ENCODE measurements around the gene CSTPP1. TPM values are rescaled to one million over a fixed set of nuclear protein-coding genes. Genes with fewer than 3 reads are reported as not detected.

The CSTPP1 gene
- total RNA-seq, 3 donors from 2014 or later, result 13.4 to 43.6 (median 30.5) TPM

DNA sequence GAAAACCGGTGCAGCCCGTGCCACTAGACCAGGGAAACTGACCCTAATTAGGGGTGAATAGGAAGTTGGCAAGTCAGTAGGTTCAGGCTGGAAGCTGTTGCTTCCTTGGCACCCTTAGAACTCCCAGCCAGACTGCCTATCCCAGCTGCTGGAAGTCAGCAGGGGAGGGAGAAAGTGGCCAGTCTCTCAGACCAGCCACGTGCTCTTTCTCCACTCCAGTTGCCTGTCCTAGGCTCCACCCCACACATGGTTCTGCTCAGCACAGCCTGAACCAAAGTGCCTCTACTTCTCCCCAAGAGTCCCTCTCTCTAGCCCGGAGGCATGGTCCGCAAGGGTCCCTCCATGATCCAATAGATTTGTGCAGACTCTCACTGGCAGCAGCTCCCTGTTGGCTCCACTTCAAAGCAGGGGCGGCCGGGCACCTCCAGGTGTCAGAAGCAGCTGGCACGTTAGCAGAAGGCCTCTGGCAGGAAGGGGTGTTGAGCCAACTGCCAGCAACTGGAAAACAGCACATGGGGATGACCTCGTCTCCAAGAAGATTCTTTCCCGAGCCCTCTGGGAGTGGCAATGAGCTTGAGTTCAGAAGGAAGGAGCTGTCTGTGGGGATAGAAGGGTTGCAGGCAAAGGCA, 212.5 kb downstream of the CSTPP1 start:
- H3K36me3 ChIP-seq, result no peaks in the 10 kb centered on the region
- intact Hi-C loops (cut with DNase I; ENCODE audit: low total_unique reads), result no loop called here
- H3K4me3 ChIP-seq, result no peak overlapping the region
- H3K27ac ChIP-seq, result peak overlapping the region; percentile 30 to 48
- peaks cover 0 to 7% of the 10 kb centered on the region in 2 donors for H3K4me1 ChIP-seq
- DNase-seq (ENCODE audit: low spot score in 2 of 2), result no peak
- H3K27me3 ChIP-seq, result no peaks in the 10 kb centered on the region
- H3K9me3 ChIP-seq, result no peaks in the 10 kb centered on the region
- TF ChIP-seq, protein P1, sequence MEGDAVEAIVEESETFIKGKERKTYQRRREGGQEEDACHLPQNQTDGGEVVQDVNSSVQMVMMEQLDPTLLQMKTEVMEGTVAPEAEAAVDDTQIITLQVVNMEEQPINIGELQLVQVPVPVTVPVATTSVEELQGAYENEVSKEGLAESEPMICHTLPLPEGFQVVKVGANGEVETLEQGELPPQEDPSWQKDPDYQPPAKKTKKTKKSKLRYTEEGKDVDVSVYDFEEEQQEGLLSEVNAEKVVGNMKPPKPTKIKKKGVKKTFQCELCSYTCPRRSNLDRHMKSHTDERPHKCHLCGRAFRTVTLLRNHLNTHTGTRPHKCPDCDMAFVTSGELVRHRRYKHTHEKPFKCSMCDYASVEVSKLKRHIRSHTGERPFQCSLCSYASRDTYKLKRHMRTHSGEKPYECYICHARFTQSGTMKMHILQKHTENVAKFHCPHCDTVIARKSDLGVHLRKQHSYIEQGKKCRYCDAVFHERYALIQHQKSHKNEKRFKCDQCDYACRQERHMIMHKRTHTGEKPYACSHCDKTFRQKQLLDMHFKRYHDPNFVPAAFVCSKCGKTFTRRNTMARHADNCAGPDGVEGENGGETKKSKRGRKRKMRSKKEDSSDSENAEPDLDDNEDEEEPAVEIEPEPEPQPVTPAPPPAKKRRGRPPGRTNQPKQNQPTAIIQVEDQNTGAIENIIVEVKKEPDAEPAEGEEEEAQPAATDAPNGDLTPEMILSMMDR (IDR thresholded peaks at IDR 0.05), result no peak
- no peak for TF ChIP-seq POLR2A (IDR thresholded peaks at IDR 0.05)
- no peak for TF ChIP-seq POLR2AphosphoS5 (IDR thresholded peaks at IDR 0.05)

DNA sequence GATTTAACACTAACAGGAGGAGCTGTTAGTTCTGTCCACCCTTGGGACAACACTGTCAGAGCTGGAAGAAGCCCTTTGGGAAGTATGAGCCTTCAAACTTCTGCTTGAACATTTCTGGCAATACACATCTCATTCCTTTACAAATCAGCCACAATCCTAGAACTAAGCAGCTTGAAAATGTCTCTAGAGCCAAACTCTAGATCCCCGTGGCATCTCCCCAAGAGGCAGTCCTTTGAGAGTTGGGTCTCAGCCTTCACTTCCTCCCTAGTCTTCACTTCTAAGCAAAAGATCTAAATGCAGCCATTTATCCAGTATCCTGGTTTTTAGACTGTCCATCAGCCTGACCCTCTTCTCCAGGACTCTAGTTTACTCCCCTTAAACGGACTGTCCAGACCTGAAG, 213.2 kb downstream of the CSTPP1 start:
- H3K9me3 ChIP-seq, result no peaks in the 10 kb centered on the region
- intact Hi-C loops (cut with DNase I; ENCODE audit: low total_unique reads), result loop anchor here (5.0 kb wide), 1 partner anchor 257 kb away; no protein-coding TSS in a partner anchor
- H3K27ac ChIP-seq, result peak overlapping the region in 1 of 2 donors; percentile 48
- peaks cover 0 to 7% of the 10 kb centered on the region in 2 donors for H3K4me1 ChIP-seq
- no peaks in the 10 kb centered on the region for H3K36me3 ChIP-seq
- H3K27me3 ChIP-seq, result no peaks in the 10 kb centered on the region
- TF ChIP-seq, protein P1 (IDR thresholded peaks at IDR 0.05), result no peak
- TF ChIP-seq POLR2AphosphoS5 (IDR thresholded peaks at IDR 0.05), result no peak
- TF ChIP-seq POLR2A (IDR thresholded peaks at IDR 0.05), result no peak
- no peak overlapping the region for H3K4me3 ChIP-seq
- DNase-seq (ENCODE audit: low spot score in 2 of 2), result no peak

DNA sequence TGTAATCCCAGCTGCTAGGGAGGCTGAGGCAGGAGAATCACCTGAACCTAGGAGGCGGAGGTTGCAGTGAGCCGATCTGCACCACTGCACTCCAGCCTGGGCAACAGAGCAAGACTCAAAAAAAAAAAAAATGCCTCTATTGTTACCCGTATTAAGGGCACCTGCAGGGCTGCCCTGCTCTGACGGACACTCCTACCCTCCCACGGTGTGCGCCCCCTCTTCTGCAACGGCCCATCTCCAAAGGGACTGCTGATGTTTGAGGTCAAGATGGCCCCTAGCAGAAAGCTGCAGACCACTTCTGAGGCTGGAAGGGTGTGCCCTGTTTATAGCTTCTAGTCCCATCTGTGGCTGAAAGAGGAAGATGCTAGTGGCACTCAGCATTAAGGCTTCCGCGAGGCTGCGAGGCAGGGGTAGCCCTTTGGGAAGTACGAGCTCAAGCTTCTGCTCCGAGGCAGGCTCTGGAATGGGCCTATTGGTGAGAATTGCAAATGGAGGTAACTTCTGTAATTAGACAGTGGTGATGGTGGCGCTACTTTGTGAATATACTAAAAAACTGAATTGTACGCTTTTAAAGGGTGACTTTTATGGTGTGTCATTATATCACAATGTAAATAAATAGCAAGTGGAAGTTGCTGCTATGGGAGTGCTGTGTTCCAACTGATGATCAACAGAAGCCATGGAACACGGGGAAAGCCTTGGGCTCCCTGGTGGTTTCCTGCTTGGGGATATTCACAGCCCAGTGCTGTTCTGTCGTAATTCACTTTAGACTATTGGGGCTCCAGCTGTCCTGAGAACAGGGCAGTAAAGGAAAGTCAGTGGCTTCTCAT, 215.8 kb downstream of the CSTPP1 start:
- Histone ChIP-seq H3K27me3 (no peaks in the 10 kb centered on the region), H3K36me3 (no peaks in the 10 kb centered on the region), H3K4me3 (no peak overlapping the region), H3K4me1 (peaks cover 0 to 7% of the 10 kb centered on the region in 2 donors), H3K9me3 (no peaks in the 10 kb centered on the region), H3K27ac (no peak overlapping the region)
- no peak for DNase-seq (ENCODE audit: low spot score in 2 of 2)
- intact Hi-C loops (cut with DNase I; ENCODE audit: low total_unique reads), result loop anchor here (5.0 kb wide), 1 partner anchor 260 kb away; no protein-coding TSS in a partner anchor
- TF ChIP-seq, protein P1 (IDR thresholded peaks at IDR 0.05), result no peak
- no peak for TF ChIP-seq POLR2AphosphoS5 (IDR thresholded peaks at IDR 0.05)
- TF ChIP-seq POLR2A (IDR thresholded peaks at IDR 0.05), result no peak

DNA sequence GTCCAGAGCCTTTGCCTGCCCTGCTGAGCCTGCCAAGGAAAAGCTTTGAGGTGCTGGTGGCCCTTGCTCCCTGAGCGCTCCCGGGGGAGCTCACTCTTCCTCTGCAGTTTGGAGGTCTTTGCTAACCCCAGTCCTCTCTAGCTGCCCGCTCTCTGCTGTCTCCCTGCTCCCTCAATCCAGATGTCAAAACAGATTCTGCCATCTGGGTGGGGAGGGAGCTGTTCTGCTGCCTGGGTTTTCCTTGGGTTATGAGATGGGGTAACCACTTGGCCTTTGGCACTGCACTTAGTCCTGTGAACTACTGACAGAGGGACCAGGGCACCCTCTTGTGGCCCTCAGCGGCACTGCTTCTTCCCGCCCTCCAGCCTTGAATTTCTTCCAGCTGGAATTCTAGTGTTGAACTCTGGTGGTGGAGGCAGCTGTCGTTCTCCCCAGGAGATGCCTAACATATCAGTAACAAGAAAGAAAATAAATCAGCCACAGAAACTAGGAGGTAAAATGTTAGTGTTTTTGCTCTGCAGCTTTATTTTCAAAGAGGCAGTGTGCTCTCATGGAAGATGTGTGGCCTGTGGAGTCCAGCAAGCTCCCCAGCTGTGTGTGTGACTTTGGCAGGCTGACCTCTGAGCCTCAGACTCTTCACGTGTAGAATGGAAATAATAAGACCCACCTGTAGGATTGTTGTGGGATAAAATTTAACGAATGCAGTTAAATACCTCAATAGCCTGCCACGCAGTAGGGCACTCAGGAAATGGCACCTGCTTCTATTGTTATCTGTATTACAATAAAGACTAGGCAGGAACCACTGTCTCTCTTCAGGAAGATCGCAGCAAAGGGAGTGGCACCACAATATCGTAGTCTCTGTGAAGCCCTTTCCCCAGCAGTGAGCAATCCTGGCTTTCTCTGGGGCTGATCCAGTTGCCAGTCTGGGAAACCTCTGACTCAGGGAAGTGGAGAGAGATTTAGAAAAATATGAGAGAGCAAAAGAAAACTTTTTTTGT, 216.7 kb downstream of the CSTPP1 start:
- H3K27ac ChIP-seq, result no peak overlapping the region

More for the DNA sequence above, 216.7 kb downstream of the CSTPP1 start:
- Histone ChIP-seq H3K4me1 (peaks cover 0 to 7% of the 10 kb centered on the region in 2 donors), H3K9me3 (no peaks in the 10 kb centered on the region), H3K36me3 (no peaks in the 10 kb centered on the region), H3K4me3 (no peak overlapping the region), H3K27me3 (no peaks in the 10 kb centered on the region)
- TF ChIP-seq POLR2A (IDR thresholded peaks at IDR 0.05) (no peak), POLR2AphosphoS5 (IDR thresholded peaks at IDR 0.05) (peak; percentile 21 to 43 (median 32))
- TF ChIP-seq, protein P1 (IDR thresholded peaks at IDR 0.05), result peak; percentile 86 to 96 (median 94)
- DNase-seq (ENCODE audit: low spot score in 2 of 2), result peak; percentile 67 to 79
- intact Hi-C loops (cut with DNase I; ENCODE audit: low total_unique reads), result loop anchor here (5.0 kb wide), 1 partner anchor 261 kb away; no protein-coding TSS in a partner anchor
